Stimulated activated CD4-positive, alpha-beta T cell treated with anti-CD3 and anti-CD28 coated beads, Interleukin-15, amount 100 ng/mL, for 1 hour (primary cell): ENCODE measurements around the gene SORBS2.
"Not testable (repeated sequence)": the region's sequence is repeated elsewhere in the genome, so short reads cannot be mapped to it uniquely, and the experiment has no call there.

Source experiments
- DNase-seq, 2 donors: peaks; one replicate each; pipeline ENCODE4 v3.0.0-alpha.2; 2020; ENCODE audit warnings: low read depth in 1 of 2, low spot score in 1 of 2

SORBS2 gene

GRCh38 chr4:185738038-185738552, 73.9 kb downstream of the SORBS2 start:
- DNase-seq: no peak

GRCh38 chr4:185737489-185738037, 74.4 kb downstream of the SORBS2 start:
- no peak for DNase-seq

GRCh38 chr4:185736882-185737281, 75.1 kb downstream of the SORBS2 start:
- DNase-seq: no peak

GRCh38 chr4:185735866-185736400, 76.1 kb downstream of the SORBS2 start:
- DNase-seq: no peak

- DNase-seq: no peak
These were observed 77.1 kb downstream of the SORBS2 start for GRCh38 chr4:185734930-185735329.

GRCh38 chr4:185734214-185734613, 77.8 kb downstream of the SORBS2 start:
- no peak for DNase-seq

- no peak for DNase-seq
These were observed 81.0 kb downstream of the SORBS2 start for GRCh38 chr4:185730849-185731608.

GRCh38 chr4:185730387-185730786, 81.6 kb downstream of the SORBS2 start:
- DNase-seq: no peak

- DNase-seq: no peak
These were observed 82.6 kb downstream of the SORBS2 start for GRCh38 chr4:185729391-185729804.

GRCh38 chr4:185728893-185729292, 83.1 kb downstream of the SORBS2 start:
- no peak for DNase-seq

- DNase-seq: no peak
These were observed 85.1 kb downstream of the SORBS2 start for GRCh38 chr4:185726931-185727330.

GRCh38 chr4:185723631-185724260, 88.2 kb downstream of the SORBS2 start:
- no peak for DNase-seq

GRCh38 chr4:185722029-185722316, 90.0 kb downstream of the SORBS2 start:
- no peak for DNase-seq

- DNase-seq: no peak
These were observed 90.6 kb downstream of the SORBS2 start for GRCh38 chr4:185721190-185722028.

GRCh38 chr4:185719500-185719858, 92.5 kb downstream of the SORBS2 start:
- DNase-seq: no peak

GRCh38 chr4:185718578-185719499, 93.2 kb downstream of the SORBS2 start:
- DNase-seq: no peak

GRCh38 chr4:185717377-185717741, 94.6 kb downstream of the SORBS2 start:
- DNase-seq: no peak

- no peak for DNase-seq
These were observed 95.2 kb downstream of the SORBS2 start for GRCh38 chr4:185716577-185717376.

GRCh38 chr4:185716141-185716551, 95.8 kb downstream of the SORBS2 start:
- no peak for DNase-seq

- DNase-seq: not testable (repeated sequence)
These were observed 97.5 kb downstream of the SORBS2 start for GRCh38 chr4:185714524-185714923.
